Activated CD4-positive, CD25-positive, alpha-beta regulatory T cell treated with anti-CD3 and anti-CD28 coated beads, Interleukin-2, amount 50 U/mL, for 72 hours (primary cell): Measurements from ENCODE around the gene ABCB6.
"Not testable (repeated sequence)": the region's sequence is repeated elsewhere in the genome, so short reads cannot be mapped to it uniquely, and the experiment has no call there.

Experiments used
- DNase-seq: peaks from one replicate; pipeline ENCODE4 v3.0.0; 2021

ABCB6 gene

GRCh38 chr2:219213026-219213415, 5.7 kb downstream of the ABCB6 start:
- DNase-seq = no peak

GRCh38 chr2:219210886-219211362, 7.8 kb downstream of the ABCB6 start:
- DNase-seq = no peak

DNA sequence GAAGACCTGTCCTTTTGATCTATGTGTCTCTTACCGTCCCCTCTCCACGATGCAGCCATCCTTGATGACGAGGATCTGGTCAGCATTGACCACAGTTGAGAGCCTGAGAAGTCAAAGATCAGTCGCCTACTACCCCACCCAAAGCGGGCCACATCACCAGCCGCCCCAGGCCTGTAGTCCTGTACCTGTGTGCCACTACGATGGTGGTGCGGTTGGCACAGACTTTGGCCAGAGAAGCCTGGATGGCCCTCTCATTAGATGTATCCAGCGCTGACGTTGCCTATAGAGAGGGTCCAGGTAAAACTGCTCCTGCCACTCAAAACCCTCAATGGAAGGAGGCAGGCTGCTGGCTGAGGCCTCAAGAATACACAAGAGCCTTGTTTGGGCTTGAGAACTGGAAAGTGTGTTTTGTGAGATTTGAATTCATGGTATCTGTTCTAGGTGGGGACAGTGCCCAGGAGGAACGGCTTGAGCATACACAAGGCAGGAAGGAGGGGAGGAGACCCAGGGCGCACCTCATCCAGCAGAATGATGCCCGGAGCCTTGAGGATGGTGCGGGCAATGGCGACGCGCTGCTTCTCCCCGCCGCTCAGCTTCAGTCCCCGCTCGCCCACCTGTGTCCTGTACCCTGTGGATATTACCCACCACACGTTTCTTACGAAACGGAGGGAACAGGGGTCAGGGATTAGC, 8.4 kb downstream of the ABCB6 start:
- DNase-seq = no peak

DNA sequence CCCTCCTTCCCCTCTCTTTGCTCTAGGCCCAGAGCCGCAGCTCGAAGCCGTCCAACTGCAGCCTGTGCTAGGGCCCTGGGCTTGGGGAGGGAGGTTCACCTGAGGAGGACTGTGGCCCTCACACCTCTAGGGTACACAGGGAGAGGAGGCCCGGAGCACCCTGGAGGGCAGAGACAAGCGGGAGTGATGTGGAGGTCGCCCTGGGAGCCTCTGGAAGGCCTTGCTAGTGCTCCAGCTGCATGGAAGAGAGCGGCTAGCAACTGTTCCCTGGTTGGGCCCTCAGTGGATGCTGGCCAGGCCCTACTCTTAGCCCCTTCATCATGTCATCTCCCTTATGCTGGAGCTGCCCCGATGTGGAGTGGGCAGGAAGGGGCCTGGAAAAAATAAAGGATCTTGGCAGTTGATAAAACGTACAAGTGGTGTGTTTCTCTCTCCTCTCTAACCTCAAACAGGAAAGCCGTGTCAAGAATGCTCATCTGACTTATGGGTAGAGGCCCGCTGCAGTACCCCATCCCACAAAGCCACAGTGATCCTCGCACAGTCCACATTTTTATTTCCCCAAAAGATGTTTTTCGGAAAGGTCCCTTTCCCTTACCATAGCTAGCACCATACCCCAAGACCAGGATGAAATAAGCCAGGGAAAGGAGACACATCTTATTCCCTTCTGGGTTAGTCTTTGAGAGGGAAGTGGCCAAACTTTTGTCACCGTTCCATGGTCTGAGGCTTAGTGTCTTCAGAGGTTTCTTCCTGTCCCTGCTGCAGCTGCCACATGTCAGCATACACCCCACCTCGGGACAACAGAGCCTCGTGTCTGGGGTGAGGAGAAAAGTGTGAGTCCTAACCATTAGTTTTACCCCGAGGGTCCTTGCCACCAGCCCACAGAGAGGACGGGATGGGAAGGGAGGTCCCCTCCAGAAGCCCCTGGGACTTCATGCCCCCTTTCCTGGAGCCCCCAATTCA, 9.2 kb downstream of the ABCB6 start:
- no peak for DNase-seq

DNA sequence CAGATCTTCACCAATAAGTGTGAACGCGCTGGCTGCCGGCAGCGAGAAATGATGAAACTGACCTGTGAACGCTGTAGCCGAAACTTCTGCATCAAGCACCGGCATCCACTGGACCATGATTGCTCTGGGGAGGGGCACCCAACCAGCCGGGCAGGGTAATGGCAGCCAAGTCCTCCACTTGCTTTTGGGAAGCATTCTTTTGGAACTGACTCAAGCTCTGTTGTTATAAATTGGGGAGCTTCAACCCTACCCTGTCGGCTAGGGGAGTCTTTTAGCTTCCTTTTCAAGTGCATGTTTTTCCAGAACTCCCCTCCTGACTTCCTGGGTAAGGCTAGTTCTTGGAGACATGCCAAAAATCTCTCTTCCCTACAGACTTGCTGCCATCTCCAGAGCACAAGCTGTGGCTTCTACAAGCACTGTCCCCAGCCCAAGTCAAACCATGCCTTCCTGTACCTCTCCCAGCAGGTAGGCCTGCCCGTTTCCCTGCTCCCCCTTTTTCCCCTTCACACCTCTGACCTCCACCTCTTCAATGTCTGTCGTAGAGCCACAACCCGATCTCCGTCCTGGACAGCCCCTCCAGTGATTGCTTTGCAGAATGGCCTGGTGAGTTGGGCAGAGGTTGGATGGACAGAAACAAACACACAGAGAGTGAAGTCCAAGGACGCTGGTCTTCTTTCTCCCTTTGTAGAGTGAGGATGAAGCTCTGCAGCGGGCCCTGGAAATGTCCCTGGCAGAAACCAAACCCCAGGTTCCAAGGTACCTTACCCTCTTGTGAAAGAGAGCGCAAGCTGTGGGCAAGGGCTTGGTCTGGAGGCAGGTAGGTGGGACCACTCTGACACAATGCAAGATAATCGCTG, 10.6 kb downstream of the ABCB6 start:
- no peak for DNase-seq

GRCh38 chr2:219207134-219207883, 11.4 kb downstream of the ABCB6 start:
- no peak for DNase-seq

- DNase-seq = peak; percentile 97
Observed at GRCh38 chr2:219206328-219207133, 12.2 kb downstream of the ABCB6 start, which contains the start of gene ZFAND2B. Gene ZFAND2B (plus strand): TSS chr2:219206782. CDS start chr2:219206988, 206 bp downstream.

- DNase-seq = no peak
Observed at GRCh38 chr2:219205981-219206327, 12.8 kb downstream of the ABCB6 start.

DNA sequence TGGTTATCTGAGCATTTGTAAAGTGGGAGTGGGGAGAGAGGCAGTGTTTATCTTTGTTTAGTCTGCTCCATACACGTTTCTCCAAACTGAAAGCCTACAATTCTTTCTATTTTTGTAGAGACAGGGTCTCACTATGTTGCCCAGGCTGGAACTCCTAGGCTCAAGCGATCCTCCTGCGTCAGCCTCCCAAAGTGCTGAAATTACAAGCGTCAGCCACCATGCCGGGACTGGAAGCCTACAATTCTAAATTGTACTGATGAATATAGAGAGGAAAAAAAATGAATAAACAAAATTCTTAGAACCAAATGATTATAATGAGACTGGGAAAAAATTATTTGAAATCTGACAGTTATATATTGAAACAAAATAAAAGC, 13.6 kb downstream of the ABCB6 start:
- no peak for DNase-seq

- DNase-seq = no peak
Observed at GRCh38 chr2:219204425-219205164, 14.2 kb downstream of the ABCB6 start.

- not testable (repeated sequence) for DNase-seq
Observed at GRCh38 chr2:219201331-219201730, 17.4 kb downstream of the ABCB6 start.

DNA sequence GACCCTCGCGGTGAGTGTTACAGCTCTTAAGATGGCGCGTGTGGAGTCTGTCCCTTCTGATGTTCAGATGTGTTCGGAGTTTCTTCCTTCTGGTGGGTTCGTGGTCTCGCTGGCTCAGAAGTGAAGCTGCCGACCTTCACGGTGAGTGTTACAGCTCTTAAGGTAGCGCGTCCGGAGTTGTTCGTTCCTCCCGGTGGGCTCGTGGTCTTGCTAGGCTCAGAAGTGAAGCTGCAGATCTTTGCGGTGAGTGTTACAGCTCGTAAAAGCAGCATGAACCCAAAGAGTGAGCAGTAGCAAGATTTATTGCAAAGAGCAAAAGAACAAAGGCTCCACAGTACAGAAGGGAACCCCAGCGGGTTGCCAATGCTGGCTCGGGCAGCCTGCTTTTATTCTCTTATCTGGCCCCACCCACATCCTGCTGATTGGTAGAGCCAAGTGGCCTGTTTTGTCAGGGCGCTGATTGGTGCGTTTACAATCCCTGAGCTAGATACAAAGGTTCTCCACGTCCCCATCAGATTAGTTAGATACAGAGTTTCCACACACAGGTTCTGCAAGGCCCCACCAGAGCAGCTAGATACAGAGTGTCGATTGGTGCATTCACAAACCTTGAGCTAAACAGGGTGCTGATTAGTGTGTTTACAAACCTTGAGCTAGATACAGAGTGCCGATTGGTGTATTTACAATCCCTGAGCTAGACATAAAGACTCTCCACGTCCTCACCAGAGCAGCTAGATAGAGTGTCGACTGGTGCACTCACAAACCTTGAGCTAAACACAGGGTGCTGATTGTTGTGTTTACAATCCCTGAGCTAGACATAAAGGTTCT, 18.0 kb downstream of the ABCB6 start:
- DNase-seq = not testable (repeated sequence)

- no peak for DNase-seq
Observed at GRCh38 chr2:219199470-219200211, 19.1 kb downstream of the ABCB6 start.

DNA sequence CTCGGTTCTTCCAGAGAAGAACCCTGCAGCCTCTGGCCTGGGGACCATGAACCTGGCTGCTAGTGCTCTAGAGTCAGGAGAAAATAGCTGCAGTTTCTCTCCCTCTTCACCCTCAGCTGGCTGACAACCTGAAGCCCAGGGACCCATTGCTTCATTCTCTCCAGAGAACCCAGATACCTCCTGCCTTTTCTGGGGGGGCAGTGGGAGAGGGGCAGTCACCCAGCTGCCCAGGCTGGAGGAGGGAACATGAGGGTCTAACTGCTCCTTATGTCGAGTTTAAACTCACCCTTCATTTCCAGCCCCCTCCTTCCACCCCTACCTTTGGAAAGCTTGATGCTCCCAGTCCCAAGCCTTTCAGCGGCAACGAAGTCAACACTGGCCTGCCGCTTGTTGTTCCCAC, 19.8 kb downstream of the ABCB6 start:
- DNase-seq = no peak

GRCh38 chr2:219197388-219197787, 21.4 kb downstream of the ABCB6 start:
- no peak for DNase-seq

DNA sequence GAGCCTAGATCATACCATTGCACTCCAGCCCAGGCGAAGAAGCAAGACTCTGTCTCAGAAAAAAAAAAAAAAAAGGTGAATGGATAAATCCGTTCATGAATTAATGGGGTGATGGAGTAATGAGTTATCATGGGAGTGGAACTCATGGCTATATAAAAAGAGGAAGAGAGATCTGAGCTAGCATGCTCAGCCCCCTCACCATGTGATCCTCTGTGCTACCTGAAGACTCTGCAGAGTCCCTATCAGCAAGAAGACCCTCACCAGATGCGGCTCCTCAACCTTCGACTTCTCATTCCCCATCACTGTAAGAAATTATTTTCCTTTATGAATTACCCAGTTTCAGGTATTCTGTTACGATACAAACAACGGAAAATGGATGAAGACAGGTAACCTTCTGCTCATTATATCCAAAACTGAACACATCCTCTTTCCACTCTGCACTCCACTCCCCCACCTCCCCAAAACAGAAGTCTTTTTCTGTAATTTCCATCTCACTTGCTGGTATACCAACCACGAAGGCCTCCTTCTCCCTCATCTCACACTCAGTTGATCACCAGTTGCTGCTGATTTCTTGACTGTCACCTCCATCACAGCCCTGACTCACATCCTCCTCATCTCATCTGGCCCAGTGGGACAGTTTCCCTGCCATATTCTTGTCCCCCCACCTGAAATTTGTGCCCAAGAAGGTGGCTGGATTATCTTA, 31.9 kb downstream of the ABCB6 start:
- DNase-seq = no peak

DNA sequence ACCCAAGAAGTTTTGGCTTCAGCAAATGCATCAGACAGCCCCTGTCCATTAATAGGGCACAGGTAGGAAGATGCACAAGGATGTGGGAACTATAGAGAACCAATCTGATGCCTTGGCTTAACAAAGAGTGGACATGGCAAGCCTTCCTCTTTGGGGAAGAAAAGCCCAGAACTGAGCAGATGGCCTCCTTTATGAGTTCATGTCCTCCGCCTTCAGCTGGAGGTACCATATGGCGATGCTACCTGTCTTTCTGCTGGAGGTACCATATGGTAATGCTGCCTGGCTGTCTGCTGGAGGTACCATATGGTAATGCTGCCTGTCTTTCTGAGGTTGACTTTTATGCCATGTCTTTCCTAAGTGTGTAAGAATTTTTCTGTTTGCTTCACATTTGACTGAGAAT, 34.6 kb downstream of the ABCB6 start:
- no peak for DNase-seq

DNA sequence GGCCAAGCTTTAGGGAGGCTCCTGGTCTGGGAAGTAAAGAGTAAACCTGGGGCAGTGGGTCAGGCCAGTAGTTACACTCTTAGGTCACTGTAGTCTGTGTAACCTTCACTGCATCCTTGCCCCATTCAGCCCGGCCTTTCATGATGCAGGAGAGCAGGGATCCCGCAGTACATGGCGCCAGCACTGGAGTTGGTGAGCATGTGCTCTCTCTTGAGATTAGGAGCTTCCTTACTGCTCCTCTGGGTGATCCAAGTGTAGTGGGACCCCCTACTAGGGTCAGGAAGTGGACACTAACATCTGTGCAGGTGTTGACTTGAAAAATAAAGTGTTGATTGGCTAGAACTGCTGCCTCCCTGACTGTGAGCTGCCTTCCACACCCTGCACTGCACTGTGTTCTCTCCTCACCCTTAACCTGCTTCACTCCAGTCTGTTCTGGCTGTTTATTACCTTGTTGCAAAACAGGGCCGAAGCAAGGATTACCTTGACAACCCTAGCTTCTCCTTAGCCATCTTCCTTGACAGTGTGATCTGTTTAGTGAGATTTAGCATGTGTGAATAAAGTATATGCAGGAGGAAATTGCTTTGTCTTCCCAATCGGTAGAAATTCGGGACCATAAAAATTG, 35.5 kb downstream of the ABCB6 start:
- no peak for DNase-seq
